Neural crest cell (in vitro differentiated cells): Measurements from ENCODE around the gene TRIM66. TPM values are rescaled to one million over a fixed set of nuclear protein-coding genes. Genes with fewer than 3 reads are reported as not detected.

Source experiments
- DNase-seq: peaks from one replicate; pipeline ENCODE4 v3.0.0; 2021; ENCODE audit warnings: low read depth, mixed read lengths, low spot score
- H3K27ac Mint-ChIP-seq: one replicate; pipeline ENCODE4 v1.8.0; 2021; ENCODE audit warnings: mild to moderate bottlenecking, mixed read lengths; ENCODE audit not compliant: unreplicated experiment
- H3K27me3 Mint-ChIP-seq: 2 replicates; pipeline ENCODE4 v1.8.0; 2021; ENCODE audit warnings: low read depth, mild to moderate bottlenecking, mixed read lengths
- H3K36me3 Mint-ChIP-seq: 2 replicates; pipeline ENCODE4 v1.8.0; 2021; ENCODE audit warnings: low read depth, mild to moderate bottlenecking, mixed read lengths
- H3K4me1 Mint-ChIP-seq: 2 replicates; pipeline ENCODE4 v1.8.0; 2021; ENCODE audit warnings: mixed read lengths
- H3K4me3 Mint-ChIP-seq: one replicate; pipeline ENCODE4 v1.8.0; 2021; ENCODE audit warnings: mild to moderate bottlenecking, mixed read lengths
- H3K9me3 Mint-ChIP-seq: 2 replicates; pipeline ENCODE4 v1.8.0; 2021; ENCODE audit warnings: mixed read lengths
- CTCF ChIP-seq: fragments of 200-600 bp; sonication (generic); conservative IDR thresholded peaks from 2 replicates; pipeline ENCODE4 v1.5.0; 2021; ENCODE audit warnings: antibody characterized with exemption, mild to moderate bottlenecking
- total RNA-seq: library from RNA; stranded (reverse); gene quantifications from 2 replicates; pipeline ENCODE4 v1.2.1, GENCODE V29; 2021

Gene TRIM66
- total RNA-seq, 1 donor from 2014 or later = 6.5 TPM

DNA sequence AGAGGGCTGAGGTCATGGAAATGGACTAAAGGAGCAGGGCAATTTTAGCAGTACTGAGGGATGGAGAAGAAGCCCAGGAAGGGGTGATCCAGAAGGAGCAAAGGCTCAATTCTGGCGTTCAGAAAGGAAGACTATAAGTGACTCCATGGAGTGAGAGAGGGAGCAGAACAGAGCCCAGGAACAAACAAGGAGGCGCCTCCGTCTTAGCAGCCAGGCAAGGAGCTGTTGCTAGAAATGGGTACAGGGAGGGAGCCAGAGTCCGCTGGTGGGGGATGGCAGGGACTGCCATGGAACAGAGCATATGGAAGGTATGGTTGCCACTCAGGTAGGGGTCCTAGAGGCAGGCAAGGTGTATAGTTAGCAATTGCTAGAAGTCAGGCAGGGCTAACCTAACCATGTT, 68.0 kb downstream of the TRIM66 start:
- Mint-ChIP-seq H3K27me3 (no peaks in the 10 kb centered on the region), H3K9me3 (no peaks in the 10 kb centered on the region), H3K4me3 (no peak overlapping the region), H3K27ac (no peak overlapping the region), H3K4me1 (peaks cover 8% of the 10 kb centered on the region), H3K36me3 (no peaks in the 10 kb centered on the region)
- no peak for DNase-seq
- no peak for TF ChIP-seq CTCF

- H3K36me3 Mint-ChIP-seq = no peaks in the 10 kb centered on the region
- H3K9me3 Mint-ChIP-seq = no peaks in the 10 kb centered on the region
- peaks cover 8% of the 10 kb centered on the region for H3K4me1 Mint-ChIP-seq
- DNase-seq = no peak
- H3K27me3 Mint-ChIP-seq = no peaks in the 10 kb centered on the region
- no peak for TF ChIP-seq CTCF
- peak overlapping the region; percentile 60 for H3K27ac Mint-ChIP-seq
- H3K4me3 Mint-ChIP-seq = no peak overlapping the region
These were observed 69.4 kb downstream of the TRIM66 start for GRCh38 chr11:8613036-8613435.

GRCh38 chr11:8612522-8612921, 69.9 kb downstream of the TRIM66 start:
- peaks cover 8% of the 10 kb centered on the region for H3K4me1 Mint-ChIP-seq
- peak overlapping the region; percentile 78 for H3K27ac Mint-ChIP-seq
- no peaks in the 10 kb centered on the region for H3K36me3 Mint-ChIP-seq
- no peaks in the 10 kb centered on the region for H3K9me3 Mint-ChIP-seq
- no peak overlapping the region for H3K4me3 Mint-ChIP-seq
- TF ChIP-seq CTCF = no peak
- DNase-seq = no peak
- no peaks in the 10 kb centered on the region for H3K27me3 Mint-ChIP-seq

- H3K36me3 Mint-ChIP-seq = no peaks in the 10 kb centered on the region
- no peaks in the 10 kb centered on the region for H3K9me3 Mint-ChIP-seq
- no peak for DNase-seq
- H3K4me3 Mint-ChIP-seq = no peak overlapping the region
- H3K4me1 Mint-ChIP-seq = peaks cover 8% of the 10 kb centered on the region
- H3K27ac Mint-ChIP-seq = no peak overlapping the region
- TF ChIP-seq CTCF = no peak
- H3K27me3 Mint-ChIP-seq = no peaks in the 10 kb centered on the region
These were observed 71.8 kb downstream of the TRIM66 start for GRCh38 chr11:8610532-8611116.

DNA sequence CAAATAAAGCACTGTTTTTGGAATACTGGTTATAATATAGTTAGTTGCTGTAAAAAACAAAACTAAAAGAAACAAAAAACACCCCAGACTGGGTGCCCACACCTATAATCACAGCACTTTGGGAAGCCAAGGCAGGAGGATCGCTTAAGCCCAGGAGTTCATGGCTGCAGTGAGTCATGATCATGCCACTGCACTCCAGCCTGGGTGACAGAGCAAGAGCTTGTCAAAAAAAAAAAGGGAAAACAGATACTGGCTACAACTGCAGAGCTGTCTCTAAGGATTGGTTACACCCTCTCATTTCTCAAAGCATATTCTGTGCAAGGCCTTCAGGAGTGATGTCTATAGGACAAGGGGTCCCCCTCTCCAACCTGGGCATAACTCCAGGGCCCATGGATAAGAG, 73.8 kb downstream of the TRIM66 start:
- H3K4me3 Mint-ChIP-seq = no peak overlapping the region
- peaks cover 5% of the 10 kb centered on the region for H3K27me3 Mint-ChIP-seq

More for the DNA sequence above, 73.8 kb downstream of the TRIM66 start:
- no peak for DNase-seq
- H3K27ac Mint-ChIP-seq = no peak overlapping the region
- no peaks in the 10 kb centered on the region for H3K9me3 Mint-ChIP-seq
- peaks cover 8% of the 10 kb centered on the region for H3K4me1 Mint-ChIP-seq
- TF ChIP-seq CTCF = no peak
- H3K36me3 Mint-ChIP-seq = no peaks in the 10 kb centered on the region
